DMS153 (cell line): ENCODE data around the gene HCFC2.
"Not testable (repeated sequence)": the region's sequence is repeated elsewhere in the genome, so short reads cannot be mapped to it uniquely, and the experiment has no call there.

Experiments
- DNase-seq: peaks from one replicate; lab custom pipeline; 2025; lab: John Stamatoyannopoulos, UW

Gene HCFC2

DNA sequence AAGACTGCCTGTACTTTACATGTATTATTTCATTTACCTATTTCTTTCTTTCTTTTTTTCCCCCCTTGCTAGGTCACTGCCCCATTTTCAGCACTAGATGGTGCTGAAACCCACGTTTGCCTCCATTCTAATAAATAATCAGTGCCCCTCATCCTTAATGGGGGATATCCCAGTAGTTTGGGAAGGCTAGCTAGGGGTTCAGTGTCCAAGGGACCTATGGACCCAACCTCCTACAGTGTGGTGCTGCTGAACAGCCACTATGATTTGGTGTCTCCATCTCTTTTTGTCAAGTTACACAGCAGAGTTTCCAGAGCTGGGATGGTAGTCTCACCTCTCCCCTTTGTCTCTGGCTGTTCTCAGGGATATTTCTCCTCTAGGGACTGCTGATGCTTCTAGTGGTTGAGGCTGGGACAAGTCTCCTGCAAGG, 6.5 kb upstream of the HCFC2 start:
- DNase-seq, result no peak

DNA sequence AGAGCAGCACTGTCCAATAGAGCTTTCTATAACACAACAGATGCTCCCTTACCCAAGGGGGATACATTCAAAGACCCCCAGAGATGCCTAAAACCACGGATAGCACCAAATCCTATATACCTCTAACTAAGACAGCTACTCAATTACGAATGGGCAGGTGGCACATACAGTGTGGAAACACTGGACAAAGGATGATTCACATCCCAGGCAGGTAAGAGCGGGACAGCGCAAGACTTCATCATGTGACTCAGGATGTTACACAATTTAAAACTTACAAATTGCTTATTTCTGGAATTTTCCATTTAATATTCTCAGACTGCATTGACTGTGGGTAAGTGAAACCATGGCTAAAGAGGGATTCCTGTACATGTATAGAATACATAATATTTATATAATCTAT, 5.5 kb upstream of the HCFC2 start:
- DNase-seq, result no peak

DNA sequence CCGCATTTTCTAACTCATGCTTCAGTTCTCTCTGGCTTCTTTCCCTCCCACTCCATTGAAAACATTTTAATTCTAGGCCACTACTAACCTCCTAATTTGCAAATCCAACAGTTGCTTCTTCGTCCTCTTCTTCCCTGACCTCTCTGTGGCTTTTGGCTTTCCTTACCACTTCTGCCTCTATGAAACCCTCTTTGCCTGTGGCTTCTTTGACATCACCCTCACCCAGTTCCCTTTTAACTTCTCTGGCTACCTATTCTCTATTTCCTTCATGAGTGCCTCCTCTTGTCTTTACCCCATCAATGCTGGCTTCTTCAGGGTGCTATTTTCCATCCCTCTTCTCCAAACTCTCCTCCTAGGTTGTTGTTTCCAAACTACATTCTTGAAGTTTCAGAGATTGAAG, 4.4 kb upstream of the HCFC2 start:
- no peak for DNase-seq

DNA sequence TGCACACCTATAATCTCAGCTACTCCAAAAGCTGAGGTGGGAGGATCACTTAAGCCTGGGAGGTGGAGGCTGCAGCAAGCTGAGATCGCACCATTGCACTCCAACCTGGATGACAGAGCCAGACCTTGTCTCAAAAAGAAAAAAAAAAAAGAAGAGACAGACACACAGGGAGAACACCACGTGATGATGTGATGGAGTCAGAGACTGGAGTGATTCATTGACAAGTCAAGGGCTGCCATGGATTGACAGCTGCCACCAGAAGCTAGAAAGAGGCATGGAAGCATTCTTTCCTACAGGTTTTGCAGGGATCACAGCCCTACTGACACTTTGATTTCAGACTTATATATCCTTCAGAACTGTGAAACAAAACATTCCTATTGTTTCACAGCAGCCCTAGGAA, 3.5 kb upstream of the HCFC2 start:
- DNase-seq, result no peak

DNA sequence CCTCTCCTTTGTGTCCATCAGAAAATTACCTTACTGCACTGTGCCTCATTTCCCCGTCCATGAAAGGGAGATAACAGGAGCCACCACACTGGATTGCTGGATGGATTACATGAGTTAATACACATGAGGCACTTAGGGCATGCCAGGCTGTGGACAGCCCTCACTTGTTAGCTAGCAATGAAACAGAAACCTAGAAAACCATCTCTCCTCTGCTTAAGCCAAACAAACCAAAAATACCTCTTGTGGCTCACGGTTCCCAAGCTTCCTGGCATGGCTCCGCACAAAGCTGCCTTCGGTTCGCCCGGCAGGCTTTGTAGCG, 660 bp upstream of the HCFC2 start:
- DNase-seq, result peak; percentile 31

DNA sequence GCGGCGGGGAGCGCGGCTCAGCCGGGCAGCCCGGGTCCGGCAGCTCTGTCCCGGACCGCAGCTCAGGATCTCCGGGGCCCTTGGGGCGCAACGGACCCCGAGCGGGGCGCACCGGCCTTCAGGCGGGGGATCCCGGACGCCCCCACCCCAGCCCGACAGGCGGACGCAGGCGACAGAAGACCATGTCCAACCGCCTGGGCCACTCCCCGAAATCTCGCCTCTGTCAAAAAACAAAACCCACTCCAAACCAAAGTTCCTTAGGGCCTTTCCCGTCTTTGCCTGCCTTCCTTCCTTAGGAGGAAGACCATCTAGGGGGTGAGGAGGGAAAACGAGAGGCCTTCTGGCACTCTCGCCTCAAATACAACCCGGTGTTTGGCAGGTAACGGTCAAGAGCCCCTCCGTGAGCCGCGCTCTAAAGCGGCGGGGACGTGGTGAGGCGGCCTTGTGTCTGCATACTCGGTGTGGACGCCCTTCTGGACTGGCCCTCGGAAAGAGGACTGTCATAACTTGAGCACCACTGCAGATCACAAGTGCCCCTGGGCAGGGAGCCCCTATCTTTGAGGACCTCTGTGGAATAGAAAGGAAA, 604 bp downstream of the HCFC2 start:
- DNase-seq, result no peak

DNA sequence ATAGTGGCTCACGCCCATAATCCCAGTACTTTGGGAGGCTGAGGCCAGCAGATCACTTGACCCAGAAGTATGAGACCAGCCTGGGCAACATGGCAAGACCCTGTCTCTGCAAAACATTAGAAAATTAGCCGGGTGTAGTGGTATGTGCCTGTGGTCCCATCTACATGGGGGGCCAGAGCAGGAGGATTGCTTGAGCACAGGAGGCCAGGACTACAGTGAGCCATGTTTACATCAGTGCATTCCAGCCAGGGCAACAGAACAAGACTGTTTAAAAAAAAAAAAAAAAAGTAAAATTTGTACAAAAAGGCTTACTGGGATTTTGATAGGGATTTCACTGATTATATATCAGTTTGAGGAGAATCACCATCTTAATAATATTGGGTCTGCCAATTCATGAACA, 7.8 kb downstream of the HCFC2 start:
- no peak for DNase-seq

DNA sequence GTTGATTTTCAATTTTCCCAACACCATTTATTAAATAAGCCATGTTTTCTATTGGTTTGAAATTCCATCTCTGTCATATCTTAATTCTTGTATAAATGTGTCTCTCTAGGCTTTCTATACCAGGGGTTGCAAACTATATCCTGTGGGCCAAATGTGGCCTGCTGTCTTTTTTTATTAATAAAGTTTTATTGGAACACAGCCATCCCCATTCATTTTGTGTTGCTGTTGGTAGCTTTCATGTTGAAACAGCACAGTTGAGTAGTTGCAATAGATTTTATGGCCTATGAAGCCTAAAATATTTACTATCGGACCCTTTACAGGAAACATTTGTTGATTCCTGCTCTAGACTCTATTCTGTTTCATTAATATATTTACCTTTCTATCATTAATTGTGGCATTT, 9.4 kb downstream of the HCFC2 start:
- no peak for DNase-seq

DNA sequence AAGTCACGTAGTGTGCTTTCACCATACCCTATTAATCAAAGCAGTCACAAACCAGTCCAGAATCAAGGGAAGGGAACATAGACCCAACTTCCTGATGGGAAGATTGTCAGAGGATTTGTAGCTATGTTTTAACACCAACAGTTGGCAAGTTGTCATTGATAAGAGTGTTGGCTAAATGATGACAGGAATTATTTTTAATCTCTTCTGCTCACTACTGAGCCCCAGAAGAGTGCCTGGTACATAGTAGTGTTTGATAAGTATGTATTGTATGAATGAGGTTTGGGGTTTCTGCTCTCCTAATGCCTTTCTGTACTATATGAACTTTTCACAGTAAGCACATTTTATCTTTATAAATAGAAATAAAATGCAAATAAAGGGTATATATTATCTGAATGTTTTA, 14.7 kb downstream of the HCFC2 start:
- no peak for DNase-seq

DNA sequence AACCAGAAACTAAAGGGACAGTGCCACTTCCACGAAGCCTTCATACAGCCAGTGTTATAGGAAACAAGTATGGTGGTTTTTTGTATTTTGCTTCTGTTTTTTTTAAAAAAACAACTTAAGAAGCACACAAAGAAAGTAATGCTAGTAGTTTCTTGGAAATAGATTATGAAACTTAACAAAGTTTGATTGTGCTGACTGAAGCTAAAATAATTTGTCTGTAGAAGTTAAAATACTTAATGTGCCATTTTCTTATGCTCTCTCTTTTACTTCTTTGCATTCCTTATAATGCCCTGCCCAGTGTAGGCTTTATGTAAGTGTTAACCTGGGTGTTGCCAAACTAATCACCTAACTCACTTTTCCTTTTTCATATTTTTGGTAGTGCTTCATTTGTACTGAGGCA, 16.4 kb downstream of the HCFC2 start:
- no peak for DNase-seq

DNA sequence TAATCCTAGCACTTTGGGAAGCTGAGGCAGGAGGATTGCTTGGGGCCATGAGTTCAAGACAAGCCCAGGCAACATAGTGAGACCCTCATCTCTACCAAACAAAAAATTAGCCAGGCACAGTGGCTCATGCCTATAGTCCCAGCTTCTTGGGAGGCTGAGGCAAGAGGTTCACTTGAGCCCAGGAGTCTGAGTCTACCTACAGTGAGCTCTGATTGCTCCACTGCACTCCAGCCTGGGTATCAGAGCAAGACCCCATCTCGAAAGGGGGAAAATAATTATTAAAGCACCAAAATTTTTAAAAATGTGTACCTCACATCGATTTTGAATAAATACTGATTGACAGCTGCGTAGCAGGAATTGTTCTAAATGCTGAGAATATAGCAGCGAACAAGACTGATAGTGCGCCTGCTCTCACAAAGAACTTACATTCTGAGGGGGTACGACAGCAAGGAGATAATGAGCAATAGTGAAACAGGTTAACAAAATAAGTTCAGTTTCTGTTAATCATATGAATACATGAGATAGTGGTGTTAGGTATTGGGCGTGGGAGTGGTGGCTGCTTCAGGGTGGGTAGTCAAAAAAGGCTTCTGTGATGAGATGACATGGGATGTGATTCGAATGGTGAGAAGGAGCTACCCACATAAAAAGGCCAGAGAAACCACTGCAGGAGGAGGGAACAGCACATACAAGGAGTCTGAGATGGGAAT, 19.6 kb downstream of the HCFC2 start:
- DNase-seq, result no peak

DNA sequence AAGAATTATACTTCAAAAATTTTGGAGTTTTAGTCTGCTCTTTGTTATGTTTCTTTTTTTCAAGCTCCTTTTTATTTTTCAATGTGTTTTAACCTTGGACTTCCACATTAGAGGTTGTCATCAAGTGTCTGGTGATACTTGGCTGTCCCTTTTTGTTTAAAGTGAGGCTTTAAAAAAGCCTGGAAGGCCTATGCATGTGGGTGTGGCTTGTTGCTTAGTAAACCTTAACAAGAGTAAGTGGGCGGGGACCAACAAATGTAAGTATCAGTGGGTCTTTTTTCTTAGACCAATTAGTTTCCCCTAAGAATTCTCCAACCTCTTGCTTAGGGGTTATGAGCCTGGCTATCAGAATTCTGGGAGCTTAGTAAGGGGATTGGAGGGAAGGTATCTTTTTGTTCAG, 26.4 kb downstream of the HCFC2 start:
- DNase-seq, result no peak

DNA sequence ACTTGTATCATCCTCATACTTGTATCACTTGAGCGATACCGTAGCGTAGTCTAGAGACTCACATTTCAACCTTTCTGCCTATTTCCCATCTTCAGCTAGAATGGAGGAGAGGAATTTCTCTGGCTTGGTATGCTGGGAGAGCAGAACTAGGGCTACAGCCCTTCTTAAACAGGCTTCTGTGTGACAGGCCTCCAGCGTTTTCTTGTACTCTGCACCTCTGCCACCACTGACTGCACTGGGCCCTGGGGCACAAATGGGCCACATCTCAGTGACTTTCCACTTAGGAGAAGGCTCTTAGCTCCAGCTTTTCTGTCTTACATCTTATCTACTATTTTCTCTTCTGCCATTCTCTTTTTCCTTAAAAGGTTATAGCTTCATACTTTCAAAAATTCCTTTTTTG, 26.8 kb downstream of the HCFC2 start:
- DNase-seq, result no peak

DNA sequence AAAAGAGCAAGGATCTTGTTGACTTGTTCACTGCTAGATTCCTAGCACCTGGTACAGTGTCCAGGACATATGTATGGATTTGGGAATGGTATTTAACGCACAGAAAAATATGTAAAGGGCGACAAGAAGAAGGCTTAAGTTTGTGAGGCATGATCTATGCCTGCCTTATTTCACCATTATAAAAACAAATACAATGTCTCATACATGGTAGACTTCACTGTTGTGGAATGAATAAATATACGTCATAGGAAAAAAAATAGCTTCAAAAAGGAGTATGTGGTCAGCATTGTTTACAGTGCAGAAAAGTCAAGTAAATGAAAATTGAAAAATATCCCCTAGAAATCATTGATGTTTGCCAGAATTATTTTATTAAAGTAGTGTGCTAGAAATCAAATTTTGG, 30.0 kb downstream of the HCFC2 start:
- DNase-seq, result no peak

DNA sequence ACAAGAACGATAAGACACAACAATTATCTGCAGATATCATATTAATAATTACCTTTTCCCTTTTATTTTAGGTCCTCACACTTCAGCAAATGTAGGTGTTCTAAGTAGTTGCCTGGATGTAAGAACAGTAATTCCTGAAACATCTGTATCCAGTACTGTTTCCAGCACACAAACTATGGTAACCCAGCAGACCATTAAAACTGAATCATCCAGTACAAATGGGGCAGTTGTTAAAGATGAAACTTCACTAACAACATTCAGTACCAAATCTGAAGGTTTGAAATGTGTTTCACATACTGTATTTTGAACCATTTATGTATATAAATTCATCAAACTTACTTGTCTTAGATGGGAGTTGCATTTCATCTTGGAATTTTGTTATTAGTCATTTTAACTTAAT, 31.0 kb downstream of the HCFC2 start:
- no peak for DNase-seq

DNA sequence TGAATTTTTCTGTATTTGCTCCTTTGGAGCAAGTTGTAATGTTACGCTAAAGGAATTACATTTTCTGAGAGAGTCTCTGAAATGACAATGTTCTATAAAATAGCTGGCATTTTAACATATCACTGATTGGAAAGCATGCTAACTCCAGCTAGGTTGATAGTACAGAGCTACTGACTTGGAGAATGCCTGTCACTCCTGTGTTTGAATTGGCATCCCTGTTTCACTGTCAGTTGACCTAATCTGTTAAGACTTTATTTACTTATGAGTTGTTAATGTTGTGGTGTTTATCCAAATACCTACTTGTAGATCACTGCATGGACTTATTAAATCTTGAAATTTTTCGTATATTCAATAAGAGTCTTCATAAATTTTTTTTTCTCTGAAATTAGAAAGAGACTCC, 33.6 kb downstream of the HCFC2 start:
- no peak for DNase-seq

DNA sequence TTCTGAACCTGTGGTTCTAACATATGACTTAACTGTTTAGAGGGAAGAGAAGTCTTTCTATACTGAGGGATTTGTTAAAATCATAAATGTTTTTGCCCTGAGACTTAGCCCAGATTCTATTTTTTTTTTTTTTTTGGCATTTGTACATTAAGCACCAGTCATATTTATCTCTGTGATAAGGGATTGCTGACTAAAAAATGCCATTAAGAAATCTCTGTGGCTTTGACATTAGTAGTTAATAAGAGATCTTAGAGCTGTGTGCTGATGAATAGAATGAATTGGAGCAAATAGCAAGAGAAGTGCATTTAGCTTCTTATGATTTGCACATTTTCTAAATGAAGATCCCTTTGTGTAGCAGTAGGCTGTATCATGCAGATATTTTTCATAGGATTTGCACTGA, 41.1 kb downstream of the HCFC2 start:
- DNase-seq, result no peak

DNA sequence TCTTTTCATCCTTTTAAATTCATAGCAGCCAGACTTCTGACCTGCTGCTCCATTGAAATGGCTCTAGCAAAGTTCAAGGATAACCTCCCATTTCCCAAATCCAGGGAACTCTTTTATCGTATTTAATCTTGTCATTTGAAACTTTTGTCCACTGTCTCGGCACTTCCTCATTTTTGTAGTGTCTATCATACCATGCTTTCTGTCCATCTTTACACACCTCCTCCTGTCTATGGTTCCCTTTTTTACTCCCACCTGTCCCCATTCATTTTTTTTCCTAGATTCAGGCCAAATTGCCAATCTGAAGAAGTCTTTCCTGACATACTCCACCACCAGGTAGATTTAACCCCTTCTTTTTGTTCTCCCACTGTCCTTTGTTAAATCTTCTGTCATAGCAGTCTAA, 42.6 kb downstream of the HCFC2 start:
- no peak for DNase-seq

DNA sequence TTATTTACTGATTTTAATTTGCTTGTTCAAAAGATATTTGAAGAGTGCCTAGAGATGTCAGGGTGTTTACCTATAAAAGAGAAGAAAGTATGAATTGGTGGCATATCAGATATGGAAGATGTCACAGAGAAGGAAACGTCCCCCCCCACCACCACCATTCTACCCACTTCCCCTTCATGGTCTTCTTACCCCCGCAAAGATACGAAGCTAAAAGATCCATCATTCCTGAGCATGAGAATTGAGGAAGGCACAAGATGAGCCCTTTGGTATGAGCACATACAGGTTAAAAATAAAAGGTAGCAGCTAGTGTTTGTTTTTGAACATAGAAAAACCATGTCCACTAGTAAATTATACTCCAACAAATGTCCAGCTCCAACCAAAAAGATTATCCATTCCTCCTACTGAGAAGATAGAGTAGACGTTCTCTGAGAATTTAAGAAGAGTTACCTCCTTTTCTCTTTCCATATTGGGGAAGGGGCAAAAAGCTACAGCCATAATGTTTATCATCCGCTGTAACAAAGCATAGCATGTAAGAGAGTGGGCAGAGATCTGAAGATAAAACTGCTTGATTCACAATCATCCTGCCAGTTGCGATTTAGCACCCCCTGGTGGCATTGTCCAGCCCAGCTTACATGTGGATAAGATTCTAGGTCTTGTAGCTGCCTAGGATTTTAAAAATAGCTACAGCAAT, 44.6 kb downstream of the HCFC2 start:
- DNase-seq, result peak; percentile 59

DNA sequence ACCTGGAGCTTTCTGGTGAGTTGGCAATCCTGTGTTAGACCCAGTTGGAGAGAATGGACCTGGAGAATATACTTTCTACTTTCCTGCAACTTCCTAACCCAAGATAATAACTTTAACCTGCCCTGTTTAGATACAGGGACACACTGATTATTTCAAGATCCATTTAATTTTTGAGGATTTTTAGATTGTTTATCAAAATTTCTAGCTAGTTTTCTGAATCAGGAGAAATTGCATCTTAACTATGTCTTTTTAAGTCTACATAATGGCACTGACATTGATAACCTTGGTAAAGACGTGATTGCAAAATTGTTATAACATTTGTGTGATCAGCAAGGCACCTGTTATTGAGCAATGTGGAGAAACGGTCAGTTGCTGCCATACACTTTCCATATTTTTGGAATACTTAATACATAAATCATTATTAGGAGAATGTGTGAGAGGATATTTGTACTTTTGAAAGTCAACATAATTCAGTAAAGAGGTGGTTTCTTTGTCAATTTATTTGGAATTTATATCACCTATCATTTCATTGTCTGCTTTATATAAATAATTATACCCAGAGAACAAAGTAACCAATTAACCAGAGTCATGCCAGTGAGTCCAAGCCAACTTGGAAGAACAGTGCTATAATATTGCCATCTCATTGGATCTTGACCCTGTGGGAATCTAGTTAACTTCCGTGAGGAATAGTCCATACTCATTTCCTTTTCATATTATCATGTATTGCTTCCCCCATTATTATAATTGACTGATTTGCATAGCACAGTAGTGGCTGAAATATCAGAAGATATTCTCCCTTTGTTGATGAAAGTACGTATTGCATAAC, 45.3 kb downstream of the HCFC2 start:
- no peak for DNase-seq

DNA sequence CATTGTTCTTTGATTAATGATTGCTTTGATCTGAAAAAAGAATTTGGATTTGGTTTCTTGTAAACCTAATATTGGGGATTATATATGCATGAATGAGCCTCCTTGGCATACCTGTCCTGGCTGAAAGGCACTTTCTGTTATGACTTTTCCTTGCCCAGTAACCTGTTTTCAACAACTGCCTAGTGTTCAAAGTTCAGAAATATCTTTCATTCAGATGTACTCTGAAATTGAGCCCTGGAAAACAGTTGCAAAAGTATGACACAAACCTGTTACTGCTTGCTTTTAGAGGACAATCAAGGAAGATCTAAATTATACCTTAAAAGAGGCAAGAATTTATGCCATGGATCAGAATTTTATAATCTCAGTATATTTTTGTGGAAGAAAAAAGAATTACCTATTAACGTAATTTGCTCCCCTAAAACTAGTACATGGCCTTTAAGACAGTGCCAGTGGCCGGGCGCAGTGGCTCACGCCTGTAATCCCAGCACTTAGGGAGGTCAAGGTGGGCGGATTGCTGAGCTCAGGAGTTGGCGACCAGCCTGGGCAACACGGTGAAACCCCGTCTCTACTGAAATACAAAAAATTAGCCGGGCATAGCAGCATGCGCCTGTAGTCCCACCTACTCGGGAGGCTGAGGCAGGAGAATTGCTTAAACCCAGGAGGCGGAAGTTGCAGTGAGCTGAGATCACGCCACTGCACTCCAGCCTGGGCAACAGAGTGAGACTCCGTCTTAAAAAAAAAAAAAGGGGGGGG, 50.7 kb downstream of the HCFC2 start:
- not testable (repeated sequence) for DNase-seq

DNA sequence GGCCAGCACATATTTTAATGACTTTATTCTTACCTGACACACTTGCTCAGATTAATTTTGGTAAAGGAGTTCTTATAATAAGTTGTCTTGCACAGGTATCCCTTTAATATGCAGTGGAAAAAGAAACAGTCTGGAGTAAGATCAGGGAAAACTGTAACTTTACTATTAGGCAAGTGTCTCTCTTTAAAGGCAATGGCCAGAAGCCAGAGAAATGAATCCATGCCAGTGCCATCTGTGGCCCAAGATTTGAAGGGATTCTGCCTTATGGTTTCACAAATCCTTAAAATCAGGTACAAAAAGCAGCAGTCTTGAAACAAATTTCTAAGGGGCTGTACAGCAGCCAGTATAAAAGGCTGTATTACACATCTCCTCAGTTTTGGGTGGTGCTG, 51.2 kb downstream of the HCFC2 start:
- no peak for DNase-seq
